GM18867 (cell line): ENCODE results near the gene IFI44L.

Source experiments
- ATAC-seq: cut with Tn5 transposase; IDR thresholded peaks from one replicate; pipeline ENCODE4 v1.9.1; 2021; ENCODE audit warnings: mild to moderate bottlenecking, moderate library complexity; ENCODE audit not compliant: unreplicated experiment

IFI44L gene

GRCh38 chr1:78687315-78687714, 67.1 kb downstream of the IFI44L start:
- ATAC-seq = no peak

- no peak for ATAC-seq
Measured at GRCh38 chr1:78687914-78688313, 67.7 kb downstream of the IFI44L start.

GRCh38 chr1:78688697-78689096, 68.4 kb downstream of the IFI44L start:
- no peak for ATAC-seq

- ATAC-seq = no peak
Measured at GRCh38 chr1:78690516-78690915, 70.3 kb downstream of the IFI44L start.

GRCh38 chr1:78691995-78692747, 71.9 kb downstream of the IFI44L start:
- no peak for ATAC-seq
